Brain microvascular endothelial cell (primary cell): Measurements from ENCODE around the gene ROPN1L.

ENCODE experiments used
- DNase-seq: peaks from one replicate; pipeline ENCODE4 v3.0.0-alpha.2; 2020
- H3K27ac ChIP-seq: fragments of 250-450 bp; sonication (Bioruptor Pico); 2 replicates; pipeline ENCODE4 v1.5.1; 2020; ENCODE audit warnings: mild to moderate bottlenecking, moderate library complexity
- H3K27me3 ChIP-seq: fragments of 250-450 bp; sonication (Bioruptor Pico); replicated peaks from 2 replicates; pipeline ENCODE4 v1.5.1; 2020; ENCODE audit warnings: mild to moderate bottlenecking
- H3K36me3 ChIP-seq: fragments of 250-450 bp; sonication (Bioruptor Pico); replicated peaks from 2 replicates; pipeline ENCODE4 v1.5.1; 2020; ENCODE audit warnings: mild to moderate bottlenecking
- H3K4me3 ChIP-seq: 2 replicates; pipeline ENCODE4 v1.5.1; 2011; ENCODE audit warnings: low read depth, mild to moderate bottlenecking, control low read depth, low read length, moderate library complexity
- CTCF ChIP-seq: IDR thresholded peaks from 2 replicates; pipeline ENCODE4 v1.5.1; 2011; ENCODE audit warnings: low read depth, mild to moderate bottlenecking, moderate library complexity, low read length, control low read depth, inconsistent platforms; ENCODE audit errors: missing control alignments
- in situ Hi-C: cut with HindIII; loops from 2 replicates; pipeline ENCODE4 v1.10.0; 2017; ENCODE audit warnings: low sequenced_read_pairs, low pct_ligation_motif_present

ROPN1L gene

DNA sequence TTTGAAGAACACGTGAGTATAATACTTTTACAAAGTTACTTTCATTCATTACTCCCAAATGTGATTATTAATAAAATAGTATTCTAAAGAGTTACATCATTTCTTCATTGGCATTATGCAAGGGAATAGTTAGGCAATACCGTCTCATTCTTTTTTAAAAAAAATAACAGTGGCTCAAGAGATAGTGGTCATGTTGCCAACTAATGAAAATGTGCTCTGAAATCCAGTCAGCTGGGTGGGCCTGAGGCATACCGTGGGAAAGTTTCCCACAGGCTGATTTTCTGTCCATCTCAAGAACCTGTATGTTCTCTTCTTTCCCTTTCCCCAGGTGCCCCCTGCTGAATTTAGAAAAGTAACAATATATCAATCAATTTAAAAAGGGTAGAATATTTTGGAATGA, 40.8 kb upstream of the ROPN1L start:
- in situ Hi-C loops = no loop called here
- no peak overlapping the region for H3K27ac ChIP-seq
- peaks cover 42% of the 10 kb centered on the region for H3K36me3 ChIP-seq
- H3K4me3 ChIP-seq = no peak overlapping the region
- no peak for TF ChIP-seq CTCF
- H3K27me3 ChIP-seq = no peaks in the 10 kb centered on the region
- DNase-seq = no peak

DNA sequence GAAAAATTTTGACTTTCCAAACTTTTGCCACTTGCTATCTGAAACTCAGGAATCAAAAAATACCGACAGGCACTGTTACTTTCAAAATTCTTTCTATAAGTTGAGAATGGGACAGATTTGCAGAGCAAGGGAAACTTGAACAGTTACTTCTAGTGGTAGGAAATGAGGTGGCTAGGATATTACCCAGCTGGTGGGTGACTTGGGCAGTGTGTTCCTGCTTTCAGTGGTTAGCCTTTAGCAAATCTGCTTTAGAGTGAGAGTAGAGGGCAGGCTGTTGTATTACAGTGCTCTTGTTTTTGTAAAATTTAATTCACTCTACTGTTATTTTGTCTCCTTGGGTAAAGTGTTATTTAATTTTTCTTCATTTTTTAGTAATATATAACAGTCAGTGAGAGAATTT, 40.2 kb upstream of the ROPN1L start:
- peaks cover 42% of the 10 kb centered on the region for H3K36me3 ChIP-seq
- no peak for TF ChIP-seq CTCF
- in situ Hi-C loops = no loop called here
- H3K4me3 ChIP-seq = no peak overlapping the region
- DNase-seq = no peak
- H3K27me3 ChIP-seq = no peaks in the 10 kb centered on the region
- H3K27ac ChIP-seq = no peak overlapping the region

GRCh38 chr5:10403829-10404228, 37.9 kb upstream of the ROPN1L start:
- no peak overlapping the region for H3K4me3 ChIP-seq
- in situ Hi-C loops = no loop called here
- no peak for TF ChIP-seq CTCF
- peaks cover 48% of the 10 kb centered on the region for H3K36me3 ChIP-seq
- H3K27ac ChIP-seq = no peak overlapping the region
- no peaks in the 10 kb centered on the region for H3K27me3 ChIP-seq
- DNase-seq = no peak

GRCh38 chr5:10406651-10407050, 35.0 kb upstream of the ROPN1L start:
- no peaks in the 10 kb centered on the region for H3K27me3 ChIP-seq
- no peak for TF ChIP-seq CTCF
- no peak for DNase-seq
- in situ Hi-C loops = no loop called here
- H3K4me3 ChIP-seq = no peak overlapping the region
- H3K27ac ChIP-seq = no peak overlapping the region
- peaks cover 62% of the 10 kb centered on the region for H3K36me3 ChIP-seq

DNA sequence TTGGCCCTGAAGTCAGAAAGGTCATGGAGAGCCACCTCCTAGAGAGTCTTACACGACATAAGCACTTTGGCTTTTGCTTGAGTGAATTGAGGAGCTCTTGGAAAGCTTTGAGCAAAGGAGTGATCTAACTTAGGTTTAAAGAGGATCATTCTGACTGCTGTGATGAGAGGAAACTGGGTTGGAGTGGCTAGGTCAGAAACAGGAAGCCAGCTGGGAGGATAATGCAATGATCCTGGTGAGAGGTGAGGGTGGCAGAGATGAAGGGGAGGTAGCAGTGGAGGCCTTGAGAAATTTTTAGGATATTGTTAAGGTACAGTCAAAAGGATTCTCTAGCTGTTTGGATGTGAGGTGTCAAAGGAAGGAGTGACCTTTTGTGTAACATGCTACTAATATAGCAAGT, 32.2 kb upstream of the ROPN1L start:
- DNase-seq = no peak
- in situ Hi-C loops = no loop called here
- Histone ChIP-seq H3K36me3 (peaks cover 64% of the 10 kb centered on the region), H3K27ac (no peak overlapping the region), H3K4me3 (no peak overlapping the region), H3K27me3 (no peaks in the 10 kb centered on the region)
- TF ChIP-seq CTCF = no peak

DNA sequence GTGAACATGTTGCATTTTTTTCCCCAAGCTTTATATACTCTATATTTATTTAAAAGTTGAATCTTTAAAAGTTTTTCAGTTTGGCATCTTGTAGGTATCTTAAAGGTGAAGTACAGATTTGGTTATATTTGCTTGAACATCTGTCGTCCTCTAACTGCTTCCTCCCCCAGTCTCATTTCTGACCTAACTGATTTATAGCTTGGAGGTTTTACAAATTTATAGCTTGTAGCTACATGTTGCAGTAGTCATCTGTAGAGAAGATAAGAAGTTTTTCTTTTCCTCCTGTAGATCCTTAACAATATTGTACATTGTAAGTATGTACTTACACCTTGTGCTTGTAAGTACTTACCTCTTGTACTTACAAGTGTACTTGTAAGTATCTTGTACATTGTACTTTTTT, 31.0 kb upstream of the ROPN1L start:
- in situ Hi-C loops = no loop called here
- no peak for TF ChIP-seq CTCF
- Histone ChIP-seq H3K27me3 (no peaks in the 10 kb centered on the region), H3K27ac (no peak overlapping the region), H3K36me3 (peaks cover 70% of the 10 kb centered on the region), H3K4me3 (no peak overlapping the region)
- no peak for DNase-seq
